K562 (cell line): Measurements from ENCODE around the gene ITPR2. TPM values are rescaled to one million over a fixed set of nuclear protein-coding genes. Genes with fewer than 3 reads are reported as not detected.
A peak's percentile ranks its signal among the peaks of the same experiment; 100 is the strongest.

Source experiments
- ATAC-seq: fragments of 200-7000 bp; cut with Tn5 transposase; 3 replicates; pipeline ENCODE4 v1.9.1; 2020; ENCODE audit warnings: moderate library complexity
- BruUV-seq: library from RNA; stranded (reverse); fragments of 400-500 nt; replicated peaks from 2 replicates; lab custom pipeline; 2021; lab: Mats Ljungman, UMichigan
- CTCF ChIA-PET: fragments of 300-600 bp; formaldehyde crosslinking; extraction: SDS; loops from one replicate; lab custom pipeline; 2021; ENCODE audit warnings: low intra/inter-chr PET ratio; lab: Yijun Ruan, JAX
- POLR2A ChIA-PET: fragments of 300-600, 350-650 bp; sonication (Branson Sonifier 250); formaldehyde crosslinking; extraction: SDS; loops from one replicate; lab custom pipeline; 2021; ENCODE audit warnings: antibody characterized with exemption, inconsistent platforms; lab: Yijun Ruan, JAX
- DNase-seq, 4 experiments: peaks; one replicate each; pipeline versions ENCODE4 v3.0.0 to v3.0.0-alpha.2; 2011 to 2018; ENCODE audit warnings: low spot score in 3 of 4, mixed read lengths in 3 of 4; ENCODE audit errors: extremely low read depth in 1 of 4
- FAIRE-seq: peaks from 2 replicates; lab custom pipeline; 2011; peaks lifted over from hg19 to GRCh38; lab: Jason Lieb, UNC
- H2AFZ ChIP-seq: 2 replicates; pipeline ENCODE4 v1.6.0; 2011; ENCODE audit warnings: low read depth, low read length, control low read depth, inconsistent platforms
- H3K27ac ChIP-seq: fragments of 200-600 bp; 3 replicates; pipeline ENCODE4 v1.8.0; 2011; ENCODE audit warnings: low read depth, mild to moderate bottlenecking, control low read depth, inconsistent platforms, low read length, moderate library complexity, mixed read lengths; ENCODE audit errors: extremely low read depth
- H3K27me3 ChIP-seq, 2 experiments: fragments of 300-600 bp in 1 of 2; 2 replicates in 1 of 2; 3 replicates in 1 of 2; pipeline versions ENCODE4 v1.6.0 to v1.8.0; 2011; ENCODE audit warnings: inconsistent platforms in 2 of 2, low read length in 2 of 2, mild to moderate bottlenecking in 1 of 2, mixed read lengths in 1 of 2, moderate library complexity in 1 of 2; ENCODE audit not compliant: control insufficient read depth in 2 of 2, insufficient read depth in 2 of 2
- H3K36me3 ChIP-seq: fragments of 300-600 bp; 3 replicates; pipeline ENCODE4 v1.8.0; 2011; ENCODE audit warnings: mild to moderate bottlenecking, low read length, inconsistent platforms; ENCODE audit not compliant: control insufficient read depth, insufficient read depth
- H3K4me1 ChIP-seq, 2 experiments: fragments of 200-600 bp in 1 of 2; replicated peaks in 1 of 2; 2 replicates in 1 of 2; 3 replicates in 1 of 2; pipeline versions ENCODE4 v1.5.1 to v1.8.0; 2011; ENCODE audit warnings: inconsistent platforms in 2 of 2, low read length in 2 of 2, mild to moderate bottlenecking in 1 of 2, mixed read lengths in 1 of 2, moderate library complexity in 1 of 2; ENCODE audit not compliant: control insufficient read depth in 2 of 2, insufficient read depth in 2 of 2
- H3K4me2 ChIP-seq: 2 replicates; pipeline ENCODE4 v1.6.1; 2011; ENCODE audit warnings: low read length, control low read depth, inconsistent platforms, mixed read lengths; ENCODE audit not compliant: insufficient read depth
- H3K4me3 ChIP-seq: fragments of 200-600 bp; sonication (generic), shearing (Covaris generic); 2 replicates; pipeline ENCODE4 v1.5.1; 2016; ENCODE audit warnings: control low read depth, inconsistent platforms
- H3K79me2 ChIP-seq: fragments of 200-600 bp; 3 replicates; pipeline ENCODE4 v1.8.0; 2011; ENCODE audit warnings: low read length, inconsistent platforms; ENCODE audit not compliant: control insufficient read depth, insufficient read depth
- H3K9ac ChIP-seq, 2 experiments: 2 replicates each; pipeline versions ENCODE4 v1.6.0 to v1.6.1; 2011; ENCODE audit warnings: low read depth in 2 of 2, low read length in 2 of 2, control low read depth in 1 of 2, inconsistent platforms in 1 of 2, mild to moderate bottlenecking in 1 of 2, mixed read lengths in 1 of 2; ENCODE audit not compliant: insufficient read depth in 1 of 2
- H3K9me1 ChIP-seq: one replicate; pipeline ENCODE4 v1.6.0; 2011; ENCODE audit warnings: inconsistent platforms, mild to moderate bottlenecking, low read length, moderate library complexity; ENCODE audit not compliant: control insufficient read depth, insufficient read depth
- H3K9me3 ChIP-seq: replicated peaks from 2 replicates; pipeline ENCODE4 v1.5.1; 2011; ENCODE audit warnings: low read depth, low read length, inconsistent platforms; ENCODE audit not compliant: control insufficient read depth, insufficient read depth
- H4K20me1 ChIP-seq: replicated peaks from 2 replicates; pipeline ENCODE4 v1.6.1; 2011; ENCODE audit warnings: low read length, inconsistent platforms, mixed read lengths; ENCODE audit not compliant: control insufficient read depth, insufficient read depth
- CEBPG ChIP-seq, 3 experiments: fragments of 200-800 bp in 1 of 3; sonication (Bioruptor generic) in 1 of 3; sonication (generic) in 1 of 3; formaldehyde crosslinking in 1 of 3; IDR thresholded peaks in 2 of 3; conservative IDR thresholded peaks in 1 of 3; 2 replicates each; pipeline versions ENCODE4 v1.6.1 to v1.8.0; 2016 to 2022; ENCODE audit warnings: missing compliant biosample characterization in 2 of 3, missing genetic modification characterization in 2 of 3, mild to moderate bottlenecking in 1 of 3, missing genetic modification reagents in 1 of 3
- NCOA6 ChIP-seq: fragments of 450-650 bp; IDR thresholded peaks from 2 replicates; pipeline ENCODE4 v1.6.1; 2017; ENCODE audit warnings: mild to moderate bottlenecking
- XRCC4 ChIP-seq: IDR thresholded peaks from one replicate; pipeline ENCODE4 v1.6.1; 2011; ENCODE audit not compliant: insufficient read depth, insufficient read length; ENCODE audit errors: extremely low read depth
- ZFP36 ChIP-seq: fragments of 150-350 bp; IDR thresholded peaks from 2 replicates; pipeline ENCODE4 v1.6.1; 2018; ENCODE audit warnings: low read length, low read depth; ENCODE audit not compliant: partially characterized antibody
- ZNF143 ChIP-seq: sonication (generic); formaldehyde crosslinking; IDR thresholded peaks from 2 replicates; pipeline ENCODE4 v1.9.0; 2022; ENCODE audit warnings: mild to moderate bottlenecking, missing genetic modification reagents
- WGBS: fragments of 100-300 bp; shearing (Covaris generic); methylation state at CpG from one replicate; pipeline ENCODE4 v1.1.6; 2016; ENCODE audit warnings: low coverage, mixed read lengths; ENCODE audit not compliant: insufficient coverage; ENCODE audit errors: missing lambda C conversion rate; 5-methylcytosine and 5-hydroxymethylcytosine counted together
- in situ Hi-C: fragments of 300-500 bp; cut with MboI; formaldehyde crosslinking; loops from 4 replicates; pipeline ENCODE4 v1.15.0; 2018; ENCODE audit warnings: inconsistent platforms, mixed read lengths
- intact Hi-C: fragments of 100-400 bp; cut with micrococcal nuclease; formaldehyde crosslinking; loops from 2 replicates; pipeline ENCODE4 v1.14.2; 2022
- polyA plus RNA-seq, 8 experiments: library from polyadenylated mRNA; depleted of rRNA in 4 of 8; stranded (reverse) in 5 of 8; unstranded in 3 of 8; fragments of >200 nt; fragmentation: Nextera tagmentation in 2 of 8; fragmentation: Illumina TruSeq in 1 of 8; extraction: Ambion mirVana in 2 of 8; extraction: Trizol in 1 of 8; gene quantifications; 2 replicates each; pipeline versions ENCODE4 v1.2.1 to v1.2.3, GENCODE V29; 2011 to 2014; ENCODE audit warnings: inconsistent platforms in 1 of 8, missing spikeins in 1 of 8
- total RNA-seq, 7 experiments: library from RNA; depleted of rRNA in 6 of 7; stranded (reverse); fragments of >200 nt in 6 of 7; fragmentation: Illumina TruSeq in 2 of 7; extraction: Trizol in 2 of 7; gene quantifications; 2 replicates each; pipeline versions ENCODE4 v1.2.1 to v1.2.3, GENCODE V29; 2011 to 2021; ENCODE audit warnings: low replicate concordance in 1 of 7

Gene ITPR2
- total and polyA plus RNA-seq, 9 of the 15 experiments (the other 6 are each of a cell fraction or from before 2014, with no cell fraction given): 0.21 to 3.3 (median 0.95) TPM

DNA sequence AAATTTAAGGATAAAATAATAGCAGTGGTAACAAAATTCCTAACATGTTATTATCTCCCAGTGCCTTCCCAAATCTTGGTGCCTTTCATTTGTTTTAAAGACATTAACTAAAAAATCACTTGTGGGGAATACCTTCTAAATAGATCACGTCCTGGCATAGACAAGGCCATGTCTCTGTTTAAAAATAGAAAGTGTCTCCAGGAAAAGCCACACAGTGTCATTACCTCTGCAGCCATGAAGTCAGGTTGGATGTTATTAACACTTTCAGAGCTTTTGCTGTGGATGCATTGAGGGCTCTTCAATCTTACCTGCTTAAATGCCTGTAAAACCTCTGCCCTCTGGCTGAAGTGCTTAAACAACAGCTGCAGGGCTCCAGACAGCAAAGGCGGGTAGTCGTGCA lies 211.1 kb downstream of the ITPR2 start:
- in situ Hi-C loops (no loop called here), intact Hi-C loops (no loop called here)
- Histone ChIP-seq H2AFZ (no peak overlapping the region; the same call in 1 of the 2 replicates), H3K36me3 (no peaks in the 10 kb centered on the region), H3K9me3 (no peaks in the 10 kb centered on the region), H3K9me1 (no peaks in the 10 kb centered on the region), H3K4me2 (no peak overlapping the region), H4K20me1 (no peaks in the 10 kb centered on the region), H3K9ac (no peak overlapping the region), H3K27ac (no peak overlapping the region), H3K79me2 (no peaks in the 10 kb centered on the region), H3K4me3 (no peak overlapping the region), H3K27me3 (no peaks in the 10 kb centered on the region), H3K4me1 (peaks cover 0 to 11% of the 10 kb centered on the region in 2 experiments; a peak in 4 of 5 replicates)
- 40% methylated on average over 3 of the region's 3 CpGs for WGBS
- POLR2A ChIA-PET: interaction anchor here (0.7 kb wide), 1 partner anchor 19 kb away, joined by 3 read pairs; no protein-coding TSS in a partner anchor
- DNase-seq (no peak), ATAC-seq (no peak), FAIRE-seq (no peak)
- CTCF ChIA-PET: no interaction called here
- no TSS peak for BruUV-seq
- no peak for TF ChIP-seq ZFP36
- TF ChIP-seq XRCC4: no peak
- TF ChIP-seq NCOA6: no peak

DNA sequence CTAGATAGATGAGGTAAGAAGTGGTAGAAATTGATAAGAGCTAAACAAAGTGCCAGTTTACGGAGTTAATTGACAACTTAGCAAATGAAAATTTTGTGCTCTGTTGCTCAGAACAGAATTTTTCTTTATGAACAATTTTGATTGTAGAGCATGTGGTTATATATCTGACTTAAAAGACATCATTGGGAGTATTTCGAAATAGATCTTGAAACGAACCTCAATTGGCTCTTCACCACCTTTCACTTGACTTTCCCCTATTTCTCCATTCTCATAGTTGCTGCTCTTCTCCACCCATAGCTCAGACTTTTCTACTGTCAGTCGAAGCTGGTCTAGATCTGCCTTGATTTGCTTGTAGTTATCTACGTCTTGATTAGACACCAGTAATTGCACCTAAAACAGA lies 212.1 kb downstream of the ITPR2 start:
- FAIRE-seq (no peak), DNase-seq (no peak), ATAC-seq (no peak)
- Histone ChIP-seq H3K4me2 (no peak overlapping the region), H3K79me2 (no peaks in the 10 kb centered on the region), H3K9ac (no peak overlapping the region), H3K9me3 (no peaks in the 10 kb centered on the region), H3K27ac (no peak overlapping the region), H3K9me1 (no peaks in the 10 kb centered on the region), H2AFZ (no peak overlapping the region; the same call in 1 of the 2 replicates), H3K4me1 (peaks cover 0 to 2% of the 10 kb centered on the region in 2 experiments; a peak in 3 of 5 replicates), H3K4me3 (no peak overlapping the region), H3K27me3 (no peaks in the 10 kb centered on the region), H3K36me3 (no peaks in the 10 kb centered on the region), H4K20me1 (no peaks in the 10 kb centered on the region)
- TF ChIP-seq ZNF143 (CRISPR knock-in tag) (no peak), CEBPG (CRISPR knock-in tag; IDR thresholded peaks at IDR 0.05) (no peak), CEBPG (tag; conservative IDR thresholded peaks at IDR 0.05 in 1 of 2, IDR thresholded peaks at IDR 0.05 in 1 of 2) (0 out of 4 replicates have a peak, but pooled peaks have one; percentile 9 to 10)
- WGBS: 25% methylated on average over 5 of the region's 5 CpGs
- no TSS peak for BruUV-seq
- CTCF ChIA-PET: no interaction called here
- in situ Hi-C loops (no loop called here), intact Hi-C loops (no loop called here)
- POLR2A ChIA-PET: no interaction called here
